Activated naive CD8-positive, alpha-beta T cell treated with anti-CD3 and anti-CD28 coated beads for 36 hours (primary cell): ENCODE measurements around the gene GPR37L1. TPM values are rescaled to one million over a fixed set of nuclear protein-coding genes. Genes with fewer than 3 reads are reported as not detected.
A peak's percentile ranks its signal among the peaks of the same experiment; 100 is the strongest.
"Not testable (repeated sequence)": the region's sequence is repeated elsewhere in the genome, so short reads cannot be mapped to it uniquely, and the experiment has no call there.

Source experiments
- DNase-seq: peaks from one replicate; pipeline ENCODE4 v3.0.0; 2021
- H3K27ac Mint-ChIP-seq: one replicate; pipeline ENCODE4 v1.8.0; 2022; ENCODE audit warnings: mild to moderate bottlenecking, moderate library complexity, mixed read lengths
- H3K27me3 Mint-ChIP-seq: one replicate; pipeline ENCODE4 v1.8.0; 2022; ENCODE audit warnings: mild to moderate bottlenecking, mixed read lengths
- H3K36me3 Mint-ChIP-seq: one replicate; pipeline ENCODE4 v1.8.0; 2021; ENCODE audit warnings: mild to moderate bottlenecking, mixed read lengths
- H3K4me1 Mint-ChIP-seq: one replicate; pipeline ENCODE4 v1.8.0; 2021; ENCODE audit warnings: mixed read lengths
- H3K4me3 Mint-ChIP-seq: one replicate; pipeline ENCODE4 v1.8.0; 2022; ENCODE audit warnings: mild to moderate bottlenecking, moderate library complexity, mixed read lengths
- H3K9me3 Mint-ChIP-seq: one replicate; pipeline ENCODE4 v1.8.0; 2022; ENCODE audit warnings: mixed read lengths
- total RNA-seq, 2 experiments: library from RNA; stranded (reverse); gene quantifications; one replicate each; pipeline ENCODE4 v1.2.3, GENCODE V29; 2021

Gene GPR37L1
- total RNA-seq, 2 experiments from 2014 or later: not detected

DNA sequence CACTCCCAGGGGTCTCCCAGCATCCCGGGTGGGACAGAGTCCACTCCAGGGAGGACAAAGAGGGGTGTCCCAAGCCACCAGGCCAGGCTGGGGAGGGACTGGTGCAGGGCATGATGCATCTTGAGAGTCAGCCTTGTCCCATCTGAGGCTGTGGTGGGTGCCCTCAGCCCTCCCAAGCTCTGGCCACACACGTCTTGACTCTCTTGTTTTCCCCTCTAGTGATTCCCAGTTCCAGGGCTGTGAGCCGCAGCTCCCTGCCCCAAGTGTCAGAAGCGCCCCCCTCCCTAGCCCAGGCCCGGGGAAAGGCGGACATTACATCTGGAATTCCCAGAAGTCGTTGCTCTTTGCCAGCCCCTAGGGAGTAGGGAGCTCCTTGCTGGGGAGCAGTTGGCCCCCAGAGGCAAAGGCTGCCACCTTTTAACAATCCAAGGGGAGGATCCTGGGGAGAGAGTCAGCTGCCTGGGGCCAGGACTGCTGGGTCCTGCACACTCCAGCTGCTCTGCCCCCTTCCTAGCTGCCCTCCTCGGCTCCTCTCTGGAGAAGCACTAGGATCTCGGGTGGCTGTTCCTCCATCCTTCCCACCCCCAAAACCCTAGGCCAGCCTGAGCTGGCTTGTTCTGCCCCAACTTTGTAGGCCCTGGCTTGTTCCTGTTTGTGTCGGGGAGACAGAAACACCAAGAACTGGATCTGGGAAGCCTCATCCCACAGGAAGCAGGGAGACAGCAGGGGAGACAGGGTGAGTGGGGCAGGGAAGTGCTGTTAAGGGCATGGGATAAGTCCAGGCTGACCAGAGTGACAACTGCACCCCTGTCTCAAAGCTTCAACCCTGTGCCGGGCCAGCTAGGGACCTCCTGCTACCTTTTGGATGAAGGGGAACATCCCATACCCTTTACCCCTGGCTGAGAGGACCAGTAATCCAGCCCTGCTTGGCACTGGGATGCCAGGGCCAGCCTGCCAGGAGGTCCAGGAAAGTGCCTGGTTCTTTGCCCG is 40.9 kb downstream of the GPR37L1 start:
- H3K4me1 Mint-ChIP-seq: peaks cover 67% of the 10 kb centered on the region
- DNase-seq: no peak

DNA sequence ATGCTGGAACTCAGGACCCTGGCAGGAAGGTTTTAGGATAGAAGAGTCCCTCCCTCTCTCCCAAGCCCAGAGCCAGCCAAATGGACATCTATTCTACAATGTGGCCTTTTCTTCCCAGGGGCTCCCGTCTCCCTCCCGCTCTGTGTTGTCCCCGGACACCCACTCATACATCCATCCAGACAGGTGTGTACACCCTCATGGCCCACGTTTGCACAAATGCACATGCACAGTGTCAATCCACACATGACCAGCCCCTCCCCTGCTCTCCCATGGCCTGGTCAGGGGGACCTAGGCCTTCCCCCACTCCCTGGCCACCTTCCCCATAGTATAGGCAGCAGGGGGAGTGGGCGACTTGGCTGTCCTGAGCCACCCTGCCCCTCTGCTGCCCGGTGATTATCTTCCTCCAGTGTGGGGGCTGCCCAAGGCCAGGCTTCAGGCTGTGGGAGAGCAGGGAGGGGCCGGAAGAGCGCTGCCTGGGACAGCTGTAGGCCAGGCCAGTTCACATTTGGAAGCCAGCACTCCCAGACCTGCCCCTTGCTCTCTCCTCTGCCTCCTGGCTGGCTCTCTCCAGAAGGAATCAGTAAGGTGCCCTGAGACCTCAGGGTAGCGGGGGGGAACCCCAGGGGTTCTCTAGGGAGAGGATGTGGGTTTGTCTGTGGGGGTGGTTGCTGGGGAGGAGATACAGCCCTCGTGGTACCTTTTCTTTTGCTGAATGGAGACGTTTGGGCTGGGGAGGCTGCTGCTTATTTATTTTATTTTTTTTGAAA is 41.7 kb downstream of the GPR37L1 start:
- H3K27me3 Mint-ChIP-seq: no peaks in the 10 kb centered on the region
- H3K36me3 Mint-ChIP-seq: peaks cover 10% of the 10 kb centered on the region
- peak overlapping the region; percentile 79 for H3K4me3 Mint-ChIP-seq
- DNase-seq: peak; percentile 75
- peak overlapping the region; percentile 99 for H3K27ac Mint-ChIP-seq
- H3K4me1 Mint-ChIP-seq: peaks cover 61% of the 10 kb centered on the region
- H3K9me3 Mint-ChIP-seq: no peaks in the 10 kb centered on the region

More for the DNA sequence above, 40.9 kb downstream of the GPR37L1 start:
- Mint-ChIP-seq H3K4me3 (peak overlapping the region; percentile 98), H3K36me3 (peaks cover 19% of the 10 kb centered on the region), H3K27ac (peak overlapping the region; percentile 99), H3K9me3 (no peaks in the 10 kb centered on the region), H3K27me3 (no peaks in the 10 kb centered on the region)

DNA sequence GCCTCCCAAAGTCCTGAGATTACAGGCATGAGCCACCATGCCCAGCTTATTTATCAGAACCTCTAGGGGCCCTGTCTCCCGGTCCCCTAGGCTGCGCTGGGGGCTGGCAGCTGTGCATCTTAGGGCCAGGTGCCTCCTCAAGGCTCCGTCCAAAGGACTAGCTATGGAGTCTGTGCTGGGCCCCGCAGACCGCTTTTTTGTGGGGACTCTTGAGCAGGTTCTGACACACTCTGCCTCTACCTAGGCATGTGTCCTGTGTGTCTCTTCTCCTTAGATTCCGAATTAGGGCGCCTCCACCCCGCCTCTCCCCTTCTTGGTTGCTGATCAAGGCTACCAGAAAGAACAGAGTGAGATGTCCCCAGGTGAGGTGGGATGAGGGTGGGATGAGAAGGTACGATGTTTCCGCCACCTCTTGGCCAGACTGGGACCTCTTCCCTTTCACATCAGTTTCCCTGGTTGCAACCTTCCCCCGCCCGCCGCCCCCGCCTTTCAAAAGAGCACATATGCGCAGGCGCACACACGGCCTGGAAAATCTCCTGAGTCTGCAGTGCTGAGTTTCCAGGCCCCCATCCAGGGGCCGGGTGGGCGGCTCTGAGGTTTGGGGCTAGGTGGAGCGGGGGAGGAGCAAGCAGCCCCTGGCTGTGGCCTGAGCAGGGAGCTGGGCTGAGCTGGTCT is 42.7 kb downstream of the GPR37L1 start:
- Mint-ChIP-seq H3K4me1 (peaks cover 61% of the 10 kb centered on the region), H3K36me3 (peaks cover under 1% of the 10 kb centered on the region), H3K27me3 (no peaks in the 10 kb centered on the region), H3K9me3 (no peaks in the 10 kb centered on the region), H3K27ac (peak overlapping the region; percentile 99), H3K4me3 (peak overlapping the region; percentile 79)
- DNase-seq: peak; percentile 65

DNA sequence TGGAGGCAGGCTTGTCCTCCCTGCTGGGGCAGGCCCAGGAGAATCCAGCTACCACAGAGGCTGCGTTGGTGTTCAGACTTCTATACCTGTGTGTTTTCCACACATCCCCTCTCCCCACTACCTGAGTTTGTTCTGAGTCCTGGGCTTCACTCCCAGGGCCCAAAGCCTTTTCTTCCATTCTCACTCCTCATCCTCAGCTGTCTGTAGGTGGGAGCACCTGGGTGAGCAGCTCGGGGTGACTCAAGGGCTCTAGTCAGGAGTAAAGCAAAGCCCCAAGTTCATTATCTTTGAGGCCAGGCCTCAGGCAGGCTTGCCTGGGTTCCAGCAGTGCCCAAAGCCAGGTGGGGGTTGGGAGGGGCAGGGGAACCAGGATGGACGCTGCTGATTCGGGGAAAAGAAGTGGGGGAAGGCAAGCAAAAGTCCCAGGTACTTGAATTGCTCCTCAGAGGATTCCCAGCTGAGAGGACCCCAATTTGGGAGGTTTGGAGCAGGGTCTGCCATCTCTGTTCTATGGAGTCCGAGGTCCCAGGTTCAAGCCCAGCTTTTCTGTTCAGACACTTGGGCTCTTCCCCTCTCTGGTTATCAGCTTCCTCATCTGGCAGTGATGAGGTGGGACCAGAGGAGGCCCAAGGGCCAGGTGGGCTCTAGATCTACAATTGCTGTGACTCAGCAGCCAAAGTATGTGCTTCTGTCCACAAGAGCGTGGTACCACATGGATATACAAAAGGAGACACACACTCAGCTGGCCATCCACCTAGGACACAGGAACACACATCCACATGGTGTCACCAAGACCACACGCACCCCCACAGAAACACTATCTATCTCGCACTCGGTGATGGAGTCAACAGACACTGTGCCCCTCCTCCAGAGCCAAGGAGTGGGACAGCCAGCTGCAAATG is 43.5 kb downstream of the GPR37L1 start:
- DNase-seq: no peak
- Mint-ChIP-seq H3K27ac (peak overlapping the region; percentile 99), H3K27me3 (no peaks in the 10 kb centered on the region), H3K36me3 (no peaks in the 10 kb centered on the region), H3K9me3 (no peaks in the 10 kb centered on the region), H3K4me1 (peaks cover 54% of the 10 kb centered on the region), H3K4me3 (peak overlapping the region; percentile 79)

DNA sequence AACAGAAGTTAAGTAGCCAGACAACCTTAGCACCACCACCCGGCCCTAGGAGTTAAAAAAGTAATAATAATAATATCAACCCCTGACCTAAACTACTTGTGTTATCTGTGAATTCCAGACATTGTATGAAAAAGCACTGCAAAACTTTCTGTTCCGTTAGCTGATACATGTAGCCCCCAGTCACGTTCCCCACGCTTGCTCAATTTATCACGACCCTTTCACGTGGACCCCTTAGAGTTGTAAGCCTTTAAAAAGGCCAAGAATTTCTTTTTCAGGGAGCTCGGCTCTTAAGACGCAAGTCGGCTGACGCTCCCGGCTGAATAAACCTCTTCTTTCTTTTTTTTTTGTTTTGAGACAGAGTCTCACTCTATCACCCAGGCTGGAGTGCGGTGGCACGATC is 44.3 kb downstream of the GPR37L1 start:
- not testable (repeated sequence) for H3K4me3 Mint-ChIP-seq, H3K9me3 Mint-ChIP-seq, H3K36me3 Mint-ChIP-seq, H3K27me3 Mint-ChIP-seq, DNase-seq, H3K27ac Mint-ChIP-seq
- H3K4me1 Mint-ChIP-seq: peaks cover 48% of the 10 kb centered on the region

DNA sequence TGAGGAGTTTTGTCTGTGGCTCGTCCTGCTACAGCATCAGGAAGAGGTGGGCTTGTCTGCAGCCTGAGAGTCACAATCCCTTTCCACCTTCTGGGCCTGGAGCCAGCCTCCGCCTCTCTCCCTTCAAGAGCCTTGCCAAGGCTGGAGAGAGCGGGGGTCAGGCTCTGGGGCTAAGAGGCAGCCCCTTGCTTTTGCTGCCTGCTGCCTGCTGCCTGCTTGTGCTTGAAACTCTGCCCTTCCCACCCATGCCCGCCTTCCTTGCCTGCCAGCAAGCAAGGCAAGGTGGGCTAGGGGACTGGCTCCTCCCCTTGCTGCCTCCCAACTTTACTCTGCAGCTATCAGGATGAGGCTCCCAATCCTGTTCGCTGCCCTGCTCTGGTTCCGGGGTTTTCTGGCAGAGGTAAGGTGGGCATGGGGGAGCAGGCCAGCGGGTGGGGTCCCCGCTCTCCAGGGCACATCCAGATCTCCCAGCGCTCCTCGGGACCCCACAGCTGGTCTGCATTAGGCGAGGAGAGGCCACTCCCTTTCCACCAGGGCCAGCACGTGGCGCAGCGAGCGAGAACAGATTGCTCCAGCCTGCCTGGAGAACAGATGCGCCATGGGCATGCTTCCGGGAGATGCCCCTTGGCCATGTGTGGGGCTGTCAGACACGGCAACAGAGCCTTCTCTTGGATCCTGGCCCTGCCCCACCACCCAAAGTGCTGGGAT is 45.1 kb downstream of the GPR37L1 start:
- DNase-seq: no peak
- Mint-ChIP-seq H3K27me3 (no peaks in the 10 kb centered on the region), H3K9me3 (no peaks in the 10 kb centered on the region), H3K27ac (no peak overlapping the region), H3K4me3 (no peak overlapping the region), H3K36me3 (no peaks in the 10 kb centered on the region), H3K4me1 (peaks cover 40% of the 10 kb centered on the region)

DNA sequence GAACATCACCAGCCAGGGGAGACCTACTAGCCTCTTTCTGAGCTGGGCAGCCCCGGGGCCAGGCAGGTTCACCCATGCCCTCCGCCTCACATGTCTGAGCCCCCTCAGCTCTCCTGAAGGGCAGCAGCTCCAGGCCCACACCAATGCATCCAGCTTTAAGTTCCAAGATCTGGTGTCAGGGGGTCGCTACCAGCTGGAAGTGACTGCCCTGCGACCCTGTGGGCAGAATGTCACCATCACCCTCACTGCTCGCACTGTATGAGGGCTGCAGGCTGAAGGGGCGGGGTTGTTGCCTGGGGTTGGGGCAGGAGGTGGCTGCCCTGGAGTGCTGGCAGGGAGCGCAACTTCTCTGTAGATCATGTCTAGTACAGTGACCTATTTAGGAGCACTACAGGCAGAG is 46.1 kb downstream of the GPR37L1 start:
- H3K27ac Mint-ChIP-seq: no peak overlapping the region
- no peaks in the 10 kb centered on the region for H3K9me3 Mint-ChIP-seq

DNA sequence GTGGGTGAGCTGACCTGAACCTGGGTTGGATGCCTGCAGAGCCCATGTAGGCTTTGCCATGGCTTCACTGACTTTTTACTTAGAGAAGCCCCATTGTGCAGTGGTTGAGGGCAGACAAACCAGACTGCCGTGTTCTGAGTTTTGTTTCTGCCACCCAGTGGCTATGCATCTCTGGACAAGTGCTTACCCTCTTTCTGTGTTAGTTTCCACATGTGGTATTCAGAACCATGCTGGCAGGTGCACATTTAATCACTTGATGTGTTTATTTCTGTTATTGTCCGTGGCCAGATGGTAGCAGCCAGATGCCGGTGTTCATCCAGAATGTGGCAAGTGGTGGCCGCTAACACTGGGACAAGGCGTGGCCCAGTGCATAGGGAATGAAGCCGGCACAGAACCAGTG is 48.0 kb downstream of the GPR37L1 start:
- Mint-ChIP-seq H3K4me1 (peaks cover 14% of the 10 kb centered on the region), H3K27me3 (no peaks in the 10 kb centered on the region), H3K36me3 (no peaks in the 10 kb centered on the region), H3K27ac (no peak overlapping the region), H3K9me3 (no peaks in the 10 kb centered on the region), H3K4me3 (no peak overlapping the region)
- DNase-seq: no peak

More for the DNA sequence above, 46.1 kb downstream of the GPR37L1 start:
- DNase-seq: no peak
- H3K4me1 Mint-ChIP-seq: peaks cover 31% of the 10 kb centered on the region
- no peak overlapping the region for H3K4me3 Mint-ChIP-seq
- H3K27me3 Mint-ChIP-seq: no peaks in the 10 kb centered on the region
- H3K36me3 Mint-ChIP-seq: no peaks in the 10 kb centered on the region

DNA sequence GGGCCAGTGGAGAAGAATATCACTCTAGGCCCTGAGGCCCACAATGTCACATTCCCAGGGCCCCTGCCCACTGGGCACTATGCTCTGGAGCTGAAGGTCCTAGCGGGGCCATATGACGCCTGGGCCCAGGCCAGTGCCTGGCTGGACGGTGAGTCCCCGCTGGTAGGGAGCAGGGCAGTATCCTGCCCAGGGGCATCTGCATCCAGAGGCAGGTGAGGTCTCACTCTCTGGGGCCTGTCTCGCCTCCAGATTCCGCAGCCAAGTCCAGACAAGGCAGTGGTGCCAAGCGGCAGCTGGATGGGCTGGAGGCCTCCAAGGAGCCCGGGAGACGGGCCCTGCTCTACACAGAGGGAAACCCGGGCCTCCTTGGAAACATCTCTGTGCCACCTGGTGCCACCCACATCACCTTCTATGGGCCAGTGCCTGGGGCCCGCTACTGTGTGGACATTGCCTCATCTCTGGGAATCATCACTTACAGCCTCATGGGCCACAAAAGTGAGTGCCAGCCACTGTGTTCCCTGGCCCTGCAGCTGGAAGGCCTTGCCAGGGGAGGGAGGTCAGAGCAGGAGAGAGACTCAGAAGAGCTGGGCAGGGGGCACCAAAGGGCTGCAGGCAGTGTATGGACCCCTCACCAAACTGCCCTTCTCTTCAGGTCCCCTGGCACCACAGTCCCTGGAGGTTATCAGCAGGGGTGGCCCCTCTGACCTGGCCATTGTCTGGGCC is 48.7 kb downstream of the GPR37L1 start:
- H3K4me1 Mint-ChIP-seq: peaks cover 7% of the 10 kb centered on the region
- no peaks in the 10 kb centered on the region for H3K27me3 Mint-ChIP-seq
- no peaks in the 10 kb centered on the region for H3K9me3 Mint-ChIP-seq
- H3K27ac Mint-ChIP-seq: no peak overlapping the region
- no peaks in the 10 kb centered on the region for H3K36me3 Mint-ChIP-seq
- no peak for DNase-seq
- no peak overlapping the region for H3K4me3 Mint-ChIP-seq

DNA sequence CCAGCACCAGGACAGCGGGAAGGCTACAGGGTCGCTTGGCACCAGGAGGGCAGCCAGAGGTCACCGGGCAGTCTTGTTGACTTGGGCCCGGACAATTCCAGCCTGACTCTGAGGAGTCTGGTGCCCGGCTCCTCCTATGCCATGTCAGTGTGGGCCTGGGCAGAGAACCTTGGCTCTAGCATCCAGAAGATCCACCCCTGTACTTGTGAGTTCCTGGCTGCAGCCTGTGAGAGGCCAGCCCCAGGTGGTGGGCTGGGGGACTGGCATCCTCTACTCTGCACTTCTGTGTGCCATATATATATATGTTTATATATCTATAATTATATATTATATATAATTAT is 49.3 kb downstream of the GPR37L1 start:
- Mint-ChIP-seq H3K9me3 (no peaks in the 10 kb centered on the region), H3K27ac (no peak overlapping the region), H3K36me3 (no peaks in the 10 kb centered on the region), H3K27me3 (no peaks in the 10 kb centered on the region), H3K4me3 (no peak overlapping the region), H3K4me1 (peaks cover 3% of the 10 kb centered on the region)
- no peak for DNase-seq

DNA sequence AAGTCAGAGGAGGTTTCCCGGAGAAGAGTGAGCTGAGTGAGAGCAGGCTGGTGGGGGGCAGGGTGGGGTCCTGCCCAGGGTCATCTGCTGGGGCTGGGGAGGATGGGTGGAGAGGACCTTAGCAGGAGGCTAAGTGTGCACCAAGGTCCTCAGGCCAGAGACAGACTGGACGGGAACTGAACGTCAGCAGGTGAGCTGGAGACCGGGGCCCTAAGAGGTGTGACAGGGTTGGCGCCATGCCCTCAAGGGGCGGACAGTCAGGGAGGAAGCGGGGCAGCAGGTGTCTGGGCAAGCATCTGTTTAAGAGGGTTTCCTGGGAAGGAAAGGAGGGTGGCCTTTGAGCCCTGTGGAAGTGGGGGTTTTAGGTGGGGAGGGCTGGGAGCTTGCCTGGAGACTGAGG is 51.3 kb downstream of the GPR37L1 start:
- no peak for DNase-seq

DNA sequence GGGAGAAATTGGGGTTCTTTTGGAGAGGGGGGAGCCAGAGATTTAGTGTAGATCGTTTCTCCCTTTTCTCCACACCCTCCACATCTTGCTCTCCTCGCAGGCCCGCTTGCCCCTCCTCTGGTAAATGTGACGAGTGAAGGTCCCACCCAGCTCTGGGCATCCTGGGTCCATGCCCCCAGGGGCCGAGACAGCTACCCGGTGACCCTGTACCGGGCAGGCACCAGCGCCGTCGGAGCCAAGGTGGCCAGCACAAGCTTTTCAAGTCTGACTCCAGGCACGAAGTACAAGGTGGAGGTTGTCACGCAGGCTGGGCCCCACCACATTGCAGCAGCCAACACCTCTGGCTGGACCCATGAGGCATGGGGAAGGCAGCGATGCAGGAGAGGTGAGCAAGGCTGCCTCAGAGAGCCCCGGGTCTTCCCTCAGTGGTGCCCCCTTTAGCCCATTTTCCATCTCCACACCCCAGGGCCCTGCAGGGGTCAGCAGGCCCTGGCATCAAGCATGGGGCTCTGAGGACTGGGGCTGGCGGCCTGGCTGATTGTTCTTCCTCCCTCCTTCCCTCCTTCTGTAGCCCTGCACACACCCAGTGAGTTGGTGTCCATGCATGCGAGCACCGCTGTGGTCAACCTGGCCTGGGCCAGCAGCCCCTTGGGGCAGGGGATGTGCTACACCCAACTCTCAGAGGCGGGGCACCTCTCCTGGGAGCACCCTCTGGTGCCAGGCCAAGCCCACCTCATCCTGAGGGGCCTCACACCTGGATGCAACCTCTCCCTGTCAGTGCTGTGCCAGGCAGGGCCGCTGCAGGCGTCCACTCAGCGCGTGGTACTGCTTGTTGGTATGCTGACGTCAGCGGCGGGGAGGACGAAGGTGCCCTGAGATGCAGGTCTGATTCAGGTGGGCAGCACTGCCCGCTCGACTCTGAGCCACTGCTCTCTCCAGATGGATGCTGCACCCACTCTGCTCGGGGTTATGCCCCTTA is 54.5 kb downstream of the GPR37L1 start:
- H3K4me1 Mint-ChIP-seq: no peaks in the 10 kb centered on the region
- DNase-seq: no peak
- no peaks in the 10 kb centered on the region for H3K36me3 Mint-ChIP-seq
- no peak overlapping the region for H3K4me3 Mint-ChIP-seq
- no peaks in the 10 kb centered on the region for H3K27me3 Mint-ChIP-seq
- H3K9me3 Mint-ChIP-seq: no peaks in the 10 kb centered on the region
- no peak overlapping the region for H3K27ac Mint-ChIP-seq

More for the DNA sequence above, 51.3 kb downstream of the GPR37L1 start:
- Mint-ChIP-seq H3K27ac (no peak overlapping the region), H3K4me1 (peaks cover 3% of the 10 kb centered on the region), H3K36me3 (no peaks in the 10 kb centered on the region), H3K9me3 (no peaks in the 10 kb centered on the region), H3K4me3 (no peak overlapping the region), H3K27me3 (no peaks in the 10 kb centered on the region)
